Spleen (tissue), 11 donors: ENCODE data around the gene ABCC3. TPM values are rescaled to one million over a fixed set of nuclear protein-coding genes. Genes with fewer than 3 reads are reported as not detected.

ENCODE experiments used
- DNase-seq: peaks from one replicate; pipeline ENCODE4 v3.0.0-alpha.2; 2020
- H3K27ac ChIP-seq, 8 donors: fragments of 200-600 bp; sonication (generic) in 7 of 8; 1 replicate in 4 of 8; 2 replicates in 4 of 8; pipeline versions ENCODE4 v1.5.0 to v1.8.0; 2016 to 2021; ENCODE audit warnings: inconsistent platforms in 4 of 8, mild to moderate bottlenecking in 4 of 8, moderate library complexity in 1 of 8
- H3K27me3 ChIP-seq, 7 donors: fragments of 200-600 bp; sonication (generic) in 6 of 7; replicated peaks in 1 of 7; 1 replicate in 4 of 7; 2 replicates in 3 of 7; pipeline versions ENCODE4 v1.5.0 to v1.8.0; 2016 to 2021; ENCODE audit warnings: inconsistent platforms in 3 of 7, mild to moderate bottlenecking in 1 of 7
- H3K36me3 ChIP-seq, 6 donors: fragments of 200-600 bp; sonication (generic) in 5 of 6; 1 replicate in 4 of 6; 2 replicates in 2 of 6; pipeline versions ENCODE4 v1.5.0 to v1.8.0; 2016 to 2021; ENCODE audit warnings: inconsistent platforms in 2 of 6
- H3K4me1 ChIP-seq, 6 donors: fragments of 200-600 bp; sonication (generic) in 5 of 6; 1 replicate in 3 of 6; 2 replicates in 3 of 6; pipeline versions ENCODE4 v1.5.0 to v1.8.0; 2016 to 2021; ENCODE audit warnings: inconsistent platforms in 3 of 6
- H3K4me3 ChIP-seq, 8 donors: fragments of 200-600 bp; sonication (generic) in 7 of 8; 1 replicate in 4 of 8; 2 replicates in 4 of 8; pipeline versions ENCODE4 v1.5.0 to v1.8.0; 2016 to 2021; ENCODE audit warnings: inconsistent platforms in 4 of 8, mild to moderate bottlenecking in 4 of 8, moderate library complexity in 2 of 8
- H3K9me3 ChIP-seq, 8 donors: fragments of 200-600 bp; sonication (generic) in 7 of 8; 1 replicate in 4 of 8; 2 replicates in 4 of 8; pipeline versions ENCODE4 v1.5.0 to v1.8.0; 2016 to 2021; ENCODE audit warnings: inconsistent platforms in 4 of 8
- POLR2A ChIP-seq, 3 donors: fragments of 450-650 bp; IDR thresholded peaks; one replicate each; pipeline ENCODE4 v1.5.1; 2017; ENCODE audit warnings: antibody characterized with exemption in 3 of 3, mild to moderate bottlenecking in 1 of 3
- POLR2AphosphoS5 ChIP-seq, 3 donors: sonication (generic); formaldehyde crosslinking; IDR thresholded peaks; one replicate each; pipeline ENCODE4 v1.5.1; 2017; ENCODE audit warnings: antibody characterized with exemption in 3 of 3
- WGBS, 5 donors: extraction: QIAGEN DNeasy Blood & Tissue Kit in 3 of 5; methylation state at CpG; one replicate each; pipeline versions ENCODE4 v1.1.5 to v1.1.7; 2013 to 2018; 5-methylcytosine and 5-hydroxymethylcytosine counted together
- intact Hi-C: fragments of 100-400 bp; cut with DNase I; formaldehyde crosslinking; loops from one replicate; pipeline ENCODE4 v1.15.0; 2023; ENCODE audit warnings: low total_unique reads
- polyA plus RNA-seq, 3 donors: library from polyadenylated mRNA; stranded (reverse); fragments of 200-250 nt; gene quantifications; one replicate each; pipeline ENCODE4 v1.2.1, GENCODE V29; 2013
- total RNA-seq, 7 donors: library from RNA; depleted of rRNA in 3 of 7; stranded (reverse); fragments of >200 nt in 3 of 7; fragmentation: NEBNext Ultra II Directional in 4 of 7; extraction: Animal tissue kit (Norgen Biotek cat#: 25700) in 4 of 7; gene quantifications; one replicate each; pipeline versions ENCODE4 v1.1.0 to v1.2.1, GENCODE V29; 2016 to 2021
- TF ChIP-seq, protein P1 (sequence below), 11 experiments: fragments of 200-600 bp in 7 of 11; fragments of 450-650 bp in 4 of 11; sonication (generic) in 4 of 11; IDR thresholded peaks in 8 of 11; conservative IDR thresholded peaks in 3 of 11; 1 replicate in 7 of 11; 2 replicates in 4 of 11; pipeline versions ENCODE4 v1.4.0 to v1.8.0; 2016 to 2021; ENCODE audit warnings: antibody characterized with exemption in 11 of 11, inconsistent platforms in 4 of 11, mild to moderate bottlenecking in 1 of 11
- donor health status: healthy with polysubstance abuse.
- donor health status: DM: no; HTN: no; CAD: no; lungs with moderate emphysema.
- donor health status: DM: no; HTN: no; CAD: no.
- donor health status: Bipolar disorder and iron deficiency.
- donor health status: healthy.
- donor health status: DM: no; HTN: no; CAD: no.
- donor health status: DM: yes; HTN: yes; CAD: no.

ABCC3 gene
- total and polyA plus RNA-seq, 10 donors, result 8.6 to 37.1 (median 30.0) TPM

- Histone ChIP-seq H3K36me3 (no peaks in the 10 kb centered on the region), H3K9me3 (no peaks in the 10 kb centered on the region), H3K27ac (no peak overlapping the region), H3K27me3 (no peaks in the 10 kb centered on the region), H3K4me1 (peaks cover 0 to 29% (median 10%) of the 10 kb centered on the region in 6 donors), H3K4me3 (no peak overlapping the region)
- WGBS, 5 donors, result 92 to 96% (median 94%) methylated on average over 14 of the region's 14 CpGs
- TF ChIP-seq POLR2A (IDR thresholded peaks at IDR 0.05) (no peak), POLR2AphosphoS5 (IDR thresholded peaks at IDR 0.05) (no peak)
- TF ChIP-seq, protein P1, sequence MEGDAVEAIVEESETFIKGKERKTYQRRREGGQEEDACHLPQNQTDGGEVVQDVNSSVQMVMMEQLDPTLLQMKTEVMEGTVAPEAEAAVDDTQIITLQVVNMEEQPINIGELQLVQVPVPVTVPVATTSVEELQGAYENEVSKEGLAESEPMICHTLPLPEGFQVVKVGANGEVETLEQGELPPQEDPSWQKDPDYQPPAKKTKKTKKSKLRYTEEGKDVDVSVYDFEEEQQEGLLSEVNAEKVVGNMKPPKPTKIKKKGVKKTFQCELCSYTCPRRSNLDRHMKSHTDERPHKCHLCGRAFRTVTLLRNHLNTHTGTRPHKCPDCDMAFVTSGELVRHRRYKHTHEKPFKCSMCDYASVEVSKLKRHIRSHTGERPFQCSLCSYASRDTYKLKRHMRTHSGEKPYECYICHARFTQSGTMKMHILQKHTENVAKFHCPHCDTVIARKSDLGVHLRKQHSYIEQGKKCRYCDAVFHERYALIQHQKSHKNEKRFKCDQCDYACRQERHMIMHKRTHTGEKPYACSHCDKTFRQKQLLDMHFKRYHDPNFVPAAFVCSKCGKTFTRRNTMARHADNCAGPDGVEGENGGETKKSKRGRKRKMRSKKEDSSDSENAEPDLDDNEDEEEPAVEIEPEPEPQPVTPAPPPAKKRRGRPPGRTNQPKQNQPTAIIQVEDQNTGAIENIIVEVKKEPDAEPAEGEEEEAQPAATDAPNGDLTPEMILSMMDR (IDR thresholded peaks at IDR 0.05 in 8 of 11, conservative IDR thresholded peaks at IDR 0.05 in 3 of 11), result no peak
- intact Hi-C loops, result no loop called here
- no peak for DNase-seq
Observed at GRCh38 chr17:50667259-50668024, 32.8 kb downstream of the ABCC3 start.

GRCh38 chr17:50668025-50668837 is 33.5 kb downstream of the ABCC3 start:
- TF ChIP-seq POLR2AphosphoS5 (IDR thresholded peaks at IDR 0.05), result no peak
- TF ChIP-seq, protein P1 (IDR thresholded peaks at IDR 0.05 in 8 of 11, conservative IDR thresholded peaks at IDR 0.05 in 3 of 11), result no peak
- no peak for TF ChIP-seq POLR2A (IDR thresholded peaks at IDR 0.05)
- no peaks in the 10 kb centered on the region for H3K9me3 ChIP-seq
- H3K4me3 ChIP-seq, result no peak overlapping the region
- 32 to 53% (median 45%) methylated on average over 8 of the region's 8 CpGs for WGBS, 5 donors
- H3K36me3 ChIP-seq, result no peaks in the 10 kb centered on the region
- no peak for DNase-seq
- H3K27ac ChIP-seq, result peak overlapping the region in 1 of 8 donors; percentile 38
- H3K27me3 ChIP-seq, result no peaks in the 10 kb centered on the region
- intact Hi-C loops, result no loop called here
- peaks cover 0 to 25% (median 8%) of the 10 kb centered on the region in 6 donors for H3K4me1 ChIP-seq

DNA sequence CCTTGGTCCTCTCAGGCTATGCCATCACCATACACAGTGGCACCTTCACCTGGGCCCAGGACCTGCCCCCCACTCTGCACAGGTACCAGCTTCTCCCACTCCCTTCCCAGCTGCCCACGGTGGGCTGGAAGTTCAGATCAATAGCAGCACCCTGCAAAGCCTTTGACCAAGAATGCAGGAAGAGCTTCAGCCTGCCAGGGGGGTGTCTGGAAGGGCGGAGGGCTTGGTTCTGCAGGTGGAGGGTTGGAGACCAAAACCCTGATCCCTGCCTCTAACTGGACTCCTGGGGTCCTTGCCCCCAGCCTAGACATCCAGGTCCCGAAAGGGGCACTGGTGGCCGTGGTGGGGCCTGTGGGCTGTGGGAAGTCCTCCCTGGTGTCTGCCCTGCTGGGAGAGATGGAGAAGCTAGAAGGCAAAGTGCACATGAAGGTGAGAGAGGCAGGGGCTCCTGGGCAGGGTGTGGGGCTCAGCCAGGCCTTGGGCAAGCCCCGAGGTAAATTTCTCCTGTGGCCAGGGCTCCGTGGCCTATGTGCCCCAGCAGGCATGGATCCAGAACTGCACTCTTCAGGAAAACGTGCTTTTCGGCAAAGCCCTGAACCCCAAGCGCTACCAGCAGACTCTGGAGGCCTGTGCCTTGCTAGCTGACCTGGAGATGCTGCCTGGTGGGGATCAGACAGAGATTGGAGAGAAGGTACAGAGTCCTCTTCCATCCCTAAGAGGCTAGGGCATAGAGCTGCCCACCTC is 34.3 kb downstream of the ABCC3 start:
- TF ChIP-seq POLR2A (IDR thresholded peaks at IDR 0.05) (no peak), POLR2AphosphoS5 (IDR thresholded peaks at IDR 0.05) (no peak)
- TF ChIP-seq, protein P1 (IDR thresholded peaks at IDR 0.05 in 8 of 11, conservative IDR thresholded peaks at IDR 0.05 in 3 of 11), result no peak
- no peak for DNase-seq
- no peak overlapping the region for H3K4me3 ChIP-seq
- H3K27me3 ChIP-seq, result no peaks in the 10 kb centered on the region
- H3K27ac ChIP-seq, result no peak overlapping the region
- no peaks in the 10 kb centered on the region for H3K36me3 ChIP-seq
- peaks cover 0 to 17% (median 5%) of the 10 kb centered on the region in 6 donors for H3K4me1 ChIP-seq
- WGBS, 5 donors, result 70 to 90% (median 85%) methylated on average over 7 to 9 of the region's 9 CpGs
- intact Hi-C loops, result no loop called here
- no peaks in the 10 kb centered on the region for H3K9me3 ChIP-seq
